KBM-7 (cell line): Measurements from ENCODE around the gene WIF1.

Experiments
- DNase-seq: peaks from one replicate; pipeline ENCODE4 v3.0.0-alpha.2; 2015
- in situ Hi-C: fragments of 300-500 bp; cut with MboI; formaldehyde crosslinking; loops from 2 replicates; pipeline ENCODE4 v1.14.3; 2020; ENCODE audit warnings: low sequenced_read_pairs, low pct_unique_long_range_greater_than_20kb, mixed read lengths

The WIF1 gene

GRCh38 chr12:65055859-65056258 is 65.2 kb downstream of the WIF1 start:
- in situ Hi-C loops, result no loop called here

GRCh38 chr12:65051218-65051617 is 69.9 kb downstream of the WIF1 start:
- in situ Hi-C loops, result no loop called here
- DNase-seq, result no peak

More at GRCh38 chr12:65055859-65056258, 65.2 kb downstream of the WIF1 start:
- no peak for DNase-seq

GRCh38 chr12:65045269-65045668 is 75.8 kb downstream of the WIF1 start:
- no peak for DNase-seq
- in situ Hi-C loops, result no loop called here

- in situ Hi-C loops, result no loop called here
- DNase-seq, result no peak
These were observed 81.8 kb downstream of the WIF1 start for GRCh38 chr12:65039301-65039700.

- DNase-seq, result no peak
- in situ Hi-C loops, result no loop called here
These were observed 96.0 kb downstream of the WIF1 start for GRCh38 chr12:65025136-65025535.

GRCh38 chr12:65023485-65023884 is 97.6 kb downstream of the WIF1 start:
- in situ Hi-C loops, result no loop called here
- DNase-seq, result no peak

- in situ Hi-C loops, result no loop called here
- no peak for DNase-seq
These were observed 98.1 kb downstream of the WIF1 start for GRCh38 chr12:65022960-65023359.

- no peak for DNase-seq
- in situ Hi-C loops, result no loop called here
These were observed 98.7 kb downstream of the WIF1 start for GRCh38 chr12:65022421-65022820.

- no peak for DNase-seq
- in situ Hi-C loops, result no loop called here
These were observed 101.3 kb downstream of the WIF1 start for GRCh38 chr12:65019696-65020234.

GRCh38 chr12:65016881-65017650 is 104.0 kb downstream of the WIF1 start:
- in situ Hi-C loops, result no loop called here
- DNase-seq, result no peak

- no peak for DNase-seq
- in situ Hi-C loops, result no loop called here
These were observed 105.3 kb downstream of the WIF1 start for GRCh38 chr12:65015850-65016249.

- DNase-seq, result no peak
- in situ Hi-C loops, result no loop called here
These were observed 106.4 kb downstream of the WIF1 start for GRCh38 chr12:65014504-65015271.

- in situ Hi-C loops, result no loop called here
- DNase-seq, result no peak
These were observed 110.7 kb downstream of the WIF1 start for GRCh38 chr12:65010437-65010836.

GRCh38 chr12:65005716-65006115 is 115.4 kb downstream of the WIF1 start:
- in situ Hi-C loops, result no loop called here
- DNase-seq, result no peak

- DNase-seq, result no peak
- in situ Hi-C loops, result no loop called here
These were observed 116.8 kb downstream of the WIF1 start for GRCh38 chr12:65004270-65004669.
